Epithelial cell of proximal tubule (primary cell): ENCODE data around the gene KRTAP11-1. TPM values are rescaled to one million over a fixed set of nuclear protein-coding genes. Genes with fewer than 3 reads are reported as not detected.

Experiments
- total RNA-seq: library from RNA; depleted of rRNA; stranded (reverse); fragments of >200 nt; gene quantifications from 2 replicates; pipeline ENCODE4 v1.2.3, GENCODE V29; 2015

Gene KRTAP11-1
- total RNA-seq, 1 donor from 2014 or later: not detected

Other genes starting within 250 kb of the KRTAP11-1 start
- gene KRTAP20-2, start 246.4 kb downstream of the KRTAP11-1 start, total RNA-seq: not detected in 2 replicates
- gene KRTAP20-3, start 238.7 kb downstream of the KRTAP11-1 start, total RNA-seq: not detected in 2 replicates
- gene KRTAP21-3, start 162.8 kb downstream of the KRTAP11-1 start, total RNA-seq: not detected in 2 replicates
- gene KRTAP21-2, start 134.3 kb downstream of the KRTAP11-1 start, total RNA-seq: not detected in 2 replicates
- gene KRTAP21-1, start 126.2 kb downstream of the KRTAP11-1 start, total RNA-seq: not detected in 2 replicates
- not detected in 2 replicates for gene KRTAP8-1, start 68.3 kb downstream of the KRTAP11-1 start, total RNA-seq
- gene KRTAP7-1, start 51.8 kb downstream of the KRTAP11-1 start, total RNA-seq: not detected in 2 replicates
- not detected in 2 replicates for gene KRTAP19-8, start 156.9 kb upstream of the KRTAP11-1 start, total RNA-seq